ENCODE measurements around the gene DRG2. TPM values are rescaled to one million over a fixed set of nuclear protein-coding genes. Genes with fewer than 3 reads are reported as not detected.

Gene DRG2
- polyA plus RNA-seq, 1 of the 3 experiments (the other 2 are of a cell fraction), result 39.9 TPM

- TF ChIP-seq MEF2A (IDR thresholded peaks at IDR 0.05; ENCODE audit: borderline replicate concordance, low read depth) (no peak), FOXM1 (IDR thresholded peaks at IDR 0.05; ENCODE audit: low read depth) (no peak), EZH2phosphoT487 (IDR thresholded peaks at IDR 0.05; ENCODE audit: borderline replicate concordance, low read depth) (no peak), CHD2 (IDR thresholded peaks at IDR 0.05; ENCODE audit: low read length, partially characterized antibody) (no peak), NRF1 (IDR thresholded peaks at IDR 0.05; ENCODE audit: low read depth, low read length) (no peak), SIN3A (IDR thresholded peaks at IDR 0.05; ENCODE audit: borderline replicate concordance, low read depth, low read length) (no peak), FOSL2 (IDR thresholded peaks at IDR 0.05; ENCODE audit: borderline replicate concordance, low read depth) (no peak)
- TF ChIP-seq, protein P1, sequence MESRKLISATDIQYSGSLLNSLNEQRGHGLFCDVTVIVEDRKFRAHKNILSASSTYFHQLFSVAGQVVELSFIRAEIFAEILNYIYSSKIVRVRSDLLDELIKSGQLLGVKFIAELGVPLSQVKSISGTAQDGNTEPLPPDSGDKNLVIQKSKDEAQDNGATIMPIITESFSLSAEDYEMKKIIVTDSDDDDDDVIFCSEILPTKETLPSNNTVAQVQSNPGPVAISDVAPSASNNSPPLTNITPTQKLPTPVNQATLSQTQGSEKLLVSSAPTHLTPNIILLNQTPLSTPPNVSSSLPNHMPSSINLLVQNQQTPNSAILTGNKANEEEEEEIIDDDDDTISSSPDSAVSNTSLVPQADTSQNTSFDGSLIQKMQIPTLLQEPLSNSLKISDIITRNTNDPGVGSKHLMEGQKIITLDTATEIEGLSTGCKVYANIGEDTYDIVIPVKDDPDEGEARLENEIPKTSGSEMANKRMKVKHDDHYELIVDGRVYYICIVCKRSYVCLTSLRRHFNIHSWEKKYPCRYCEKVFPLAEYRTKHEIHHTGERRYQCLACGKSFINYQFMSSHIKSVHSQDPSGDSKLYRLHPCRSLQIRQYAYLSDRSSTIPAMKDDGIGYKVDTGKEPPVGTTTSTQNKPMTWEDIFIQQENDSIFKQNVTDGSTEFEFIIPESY (IDR thresholded peaks at IDR 0.05; ENCODE audit: borderline replicate concordance, low read depth), result no peak
These were observed 46.0 kb upstream of the DRG2 start (continued) for GRCh38 chr17:18041776-18042175.

DNA sequence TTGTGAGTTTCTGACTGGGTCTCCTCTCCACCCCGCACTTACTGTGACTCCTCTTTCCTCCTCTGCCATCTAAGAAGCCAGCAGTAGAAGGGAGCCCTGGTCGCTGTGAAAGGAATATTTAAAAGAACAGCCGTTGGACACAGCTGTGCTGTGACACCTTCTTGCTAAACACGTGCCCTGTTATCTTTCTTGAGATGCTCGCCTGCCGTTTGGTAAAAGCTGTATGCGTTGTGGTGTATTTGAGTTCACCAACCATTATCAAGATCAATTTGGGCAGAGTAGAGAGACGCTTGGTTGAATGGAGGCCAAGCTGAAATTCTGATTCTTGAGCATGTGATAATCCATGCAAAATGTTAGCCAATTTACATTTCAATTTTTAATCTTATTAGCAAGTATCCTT is 44.8 kb upstream of the DRG2 start:
- Histone ChIP-seq H3K9me3 (no peaks in the 10 kb centered on the region), H3K4me2 (no peak overlapping the region), H3K27ac (ENCODE audit: low read depth in 2 of 2, low read length in 1 of 2) (no peak overlapping the region), H3K27me3 (ENCODE audit: insufficient read depth) (no peaks in the 10 kb centered on the region), H3F3A (replicated peaks; ENCODE audit: insufficient read depth) (no peaks in the 10 kb centered on the region), H3K9ac (no peak overlapping the region), H2AFZ (ENCODE audit: low read depth) (no peak overlapping the region), H3K4me3 (ENCODE audit: low read depth in 2 of 2, low read length in 1 of 2) (no peak overlapping the region), H3K79me2 (ENCODE audit: insufficient read depth) (peaks cover 42% of the 10 kb centered on the region), H3K4me1 (ENCODE audit: control insufficient read depth in 1 of 2, insufficient read depth in 2 of 2, low read depth in 1 of 2, low read length in 1 of 2) (peaks cover 0 to 24% of the 10 kb centered on the region in 2 experiments; a peak in 2 of 4 replicates), H4K20me1 (ENCODE audit: insufficient read depth) (peaks cover 5% of the 10 kb centered on the region; the same call in 1 of the 2 replicates), H3K36me3 (replicated peaks in 1 of 2; ENCODE audit: control insufficient read depth in 1 of 2, insufficient read depth in 2 of 2, low read length in 1 of 2) (peaks cover 4 to 7% of the 10 kb centered on the region in 2 experiments), H3K9me2 (no peaks in the 10 kb centered on the region)
- TF ChIP-seq, protein P1 (IDR thresholded peaks at IDR 0.05; ENCODE audit: borderline replicate concordance, low read depth), result no peak
- TF ChIP-seq, protein P2, sequence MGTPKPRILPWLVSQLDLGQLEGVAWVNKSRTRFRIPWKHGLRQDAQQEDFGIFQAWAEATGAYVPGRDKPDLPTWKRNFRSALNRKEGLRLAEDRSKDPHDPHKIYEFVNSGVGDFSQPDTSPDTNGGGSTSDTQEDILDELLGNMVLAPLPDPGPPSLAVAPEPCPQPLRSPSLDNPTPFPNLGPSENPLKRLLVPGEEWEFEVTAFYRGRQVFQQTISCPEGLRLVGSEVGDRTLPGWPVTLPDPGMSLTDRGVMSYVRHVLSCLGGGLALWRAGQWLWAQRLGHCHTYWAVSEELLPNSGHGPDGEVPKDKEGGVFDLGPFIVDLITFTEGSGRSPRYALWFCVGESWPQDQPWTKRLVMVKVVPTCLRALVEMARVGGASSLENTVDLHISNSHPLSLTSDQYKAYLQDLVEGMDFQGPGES (IDR thresholded peaks at IDR 0.05; ENCODE audit: low read depth, low read length), result no peak
- TF ChIP-seq RCOR1 (IDR thresholded peaks at IDR 0.05; ENCODE audit: low read length), result no peak
- no peak for TF ChIP-seq RXRA (IDR thresholded peaks at IDR 0.05; ENCODE audit: borderline replicate concordance, low read depth)
- no peak for TF ChIP-seq EP300 (IDR thresholded peaks at IDR 0.05; ENCODE audit: borderline replicate concordance in 1 of 2, low read depth in 1 of 2, low read length in 1 of 2)
- TF ChIP-seq GABPA (IDR thresholded peaks at IDR 0.05; ENCODE audit: low read depth), result no peak
- no peak for TF ChIP-seq POLR2AphosphoS5 (IDR thresholded peaks at IDR 0.05; ENCODE audit: low read depth, low read length)
- TF ChIP-seq USF2 (IDR thresholded peaks at IDR 0.05; ENCODE audit: borderline replicate concordance, low read depth, low read length), result no peak
- CTCF ChIA-PET, result interaction anchor here (0.6 to 0.9 kb wide), 3 partner anchors 10 to 25 kb away, joined by 3 read pairs; no protein-coding TSS in a partner anchor
- 90% methylated on average over 8 of the region's 8 CpGs for WGBS (ENCODE audit: low lambda C conversion rate)
- POLR2A ChIA-PET, result no interaction called here
- DNase-seq, result no peak
